Liver (tissue), 3 donors: Measurements from ENCODE around the gene TARS1.

Experiments
- EGR1 ChIP-seq, 2 donors: IDR thresholded peaks; 2 replicates each; pipeline ENCODE4 v1.6.1; 2016 to 2018; ENCODE audit warnings: antibody characterized with exemption in 2 of 2, low read depth in 2 of 2
- FOXA1 ChIP-seq: IDR thresholded peaks from 2 replicates; pipeline ENCODE4 v1.6.1; 2016; ENCODE audit warnings: antibody characterized with exemption
- GABPA ChIP-seq, 2 donors: IDR thresholded peaks in 1 of 2; conservative IDR thresholded peaks in 1 of 2; 2 replicates each; pipeline ENCODE4 v1.6.1; 2016; ENCODE audit warnings: antibody characterized with exemption in 2 of 2, mild to moderate bottlenecking in 1 of 2, moderate library complexity in 1 of 2
- HNF4G ChIP-seq: IDR thresholded peaks from 2 replicates; pipeline ENCODE4 v1.6.1; 2016; ENCODE audit warnings: antibody characterized with exemption
- JUND ChIP-seq, 2 donors: IDR thresholded peaks; 2 replicates each; pipeline ENCODE4 v1.6.1; 2016; ENCODE audit warnings: antibody characterized with exemption in 2 of 2
- MAX ChIP-seq: IDR thresholded peaks from 2 replicates; pipeline ENCODE4 v1.6.1; 2016; ENCODE audit warnings: antibody characterized with exemption
- NR2F2 ChIP-seq: IDR thresholded peaks from 2 replicates; pipeline ENCODE4 v1.6.1; 2016; ENCODE audit warnings: antibody characterized with exemption
- RAD21 ChIP-seq, 2 donors: IDR thresholded peaks; 2 replicates each; pipeline ENCODE4 v1.6.1; 2016; ENCODE audit warnings: antibody characterized with exemption in 2 of 2, mild to moderate bottlenecking in 2 of 2
- SP1 ChIP-seq: IDR thresholded peaks from 2 replicates; pipeline ENCODE4 v1.6.1; 2018; ENCODE audit warnings: antibody characterized with exemption, mild to moderate bottlenecking
- TAF1 ChIP-seq: conservative IDR thresholded peaks from 2 replicates; pipeline ENCODE4 v1.6.1; 2016; ENCODE audit warnings: antibody characterized with exemption, mild to moderate bottlenecking
- YY1 ChIP-seq: IDR thresholded peaks from 2 replicates; pipeline ENCODE4 v1.6.1; 2016; ENCODE audit warnings: antibody characterized with exemption, mild to moderate bottlenecking
- TF ChIP-seq, protein P1 (sequence below): fragments of 150-350 bp; IDR thresholded peaks from 2 replicates; pipeline ENCODE4 v1.5.1; 2017; ENCODE audit warnings: improper control_type of control experiment, low read depth, low read length; ENCODE audit not compliant: missing input control
- TF ChIP-seq, protein P2 (sequence below): IDR thresholded peaks from 2 replicates; pipeline ENCODE4 v1.6.1; 2016; ENCODE audit warnings: antibody characterized with exemption
- TF ChIP-seq, protein P3 (sequence below): IDR thresholded peaks from 2 replicates; pipeline ENCODE4 v1.6.1; 2016; ENCODE audit warnings: antibody characterized with exemption, mild to moderate bottlenecking
- donor health status: healthy.
- donor health status: healthy.

- TF ChIP-seq, protein P1, sequence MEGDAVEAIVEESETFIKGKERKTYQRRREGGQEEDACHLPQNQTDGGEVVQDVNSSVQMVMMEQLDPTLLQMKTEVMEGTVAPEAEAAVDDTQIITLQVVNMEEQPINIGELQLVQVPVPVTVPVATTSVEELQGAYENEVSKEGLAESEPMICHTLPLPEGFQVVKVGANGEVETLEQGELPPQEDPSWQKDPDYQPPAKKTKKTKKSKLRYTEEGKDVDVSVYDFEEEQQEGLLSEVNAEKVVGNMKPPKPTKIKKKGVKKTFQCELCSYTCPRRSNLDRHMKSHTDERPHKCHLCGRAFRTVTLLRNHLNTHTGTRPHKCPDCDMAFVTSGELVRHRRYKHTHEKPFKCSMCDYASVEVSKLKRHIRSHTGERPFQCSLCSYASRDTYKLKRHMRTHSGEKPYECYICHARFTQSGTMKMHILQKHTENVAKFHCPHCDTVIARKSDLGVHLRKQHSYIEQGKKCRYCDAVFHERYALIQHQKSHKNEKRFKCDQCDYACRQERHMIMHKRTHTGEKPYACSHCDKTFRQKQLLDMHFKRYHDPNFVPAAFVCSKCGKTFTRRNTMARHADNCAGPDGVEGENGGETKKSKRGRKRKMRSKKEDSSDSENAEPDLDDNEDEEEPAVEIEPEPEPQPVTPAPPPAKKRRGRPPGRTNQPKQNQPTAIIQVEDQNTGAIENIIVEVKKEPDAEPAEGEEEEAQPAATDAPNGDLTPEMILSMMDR: no peak
- TF ChIP-seq MAX: no peak
- no peak for TF ChIP-seq RAD21 (IDR thresholded peaks at IDR 0.05)
- TF ChIP-seq, protein P2, sequence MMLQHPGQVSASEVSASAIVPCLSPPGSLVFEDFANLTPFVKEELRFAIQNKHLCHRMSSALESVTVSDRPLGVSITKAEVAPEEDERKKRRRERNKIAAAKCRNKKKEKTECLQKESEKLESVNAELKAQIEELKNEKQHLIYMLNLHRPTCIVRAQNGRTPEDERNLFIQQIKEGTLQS: no peak
- no peak for TF ChIP-seq JUND (IDR thresholded peaks at IDR 0.05)
- TF ChIP-seq FOXA1: no peak
- TF ChIP-seq TAF1: no peak
- TF ChIP-seq YY1: no peak
- TF ChIP-seq, protein P3, sequence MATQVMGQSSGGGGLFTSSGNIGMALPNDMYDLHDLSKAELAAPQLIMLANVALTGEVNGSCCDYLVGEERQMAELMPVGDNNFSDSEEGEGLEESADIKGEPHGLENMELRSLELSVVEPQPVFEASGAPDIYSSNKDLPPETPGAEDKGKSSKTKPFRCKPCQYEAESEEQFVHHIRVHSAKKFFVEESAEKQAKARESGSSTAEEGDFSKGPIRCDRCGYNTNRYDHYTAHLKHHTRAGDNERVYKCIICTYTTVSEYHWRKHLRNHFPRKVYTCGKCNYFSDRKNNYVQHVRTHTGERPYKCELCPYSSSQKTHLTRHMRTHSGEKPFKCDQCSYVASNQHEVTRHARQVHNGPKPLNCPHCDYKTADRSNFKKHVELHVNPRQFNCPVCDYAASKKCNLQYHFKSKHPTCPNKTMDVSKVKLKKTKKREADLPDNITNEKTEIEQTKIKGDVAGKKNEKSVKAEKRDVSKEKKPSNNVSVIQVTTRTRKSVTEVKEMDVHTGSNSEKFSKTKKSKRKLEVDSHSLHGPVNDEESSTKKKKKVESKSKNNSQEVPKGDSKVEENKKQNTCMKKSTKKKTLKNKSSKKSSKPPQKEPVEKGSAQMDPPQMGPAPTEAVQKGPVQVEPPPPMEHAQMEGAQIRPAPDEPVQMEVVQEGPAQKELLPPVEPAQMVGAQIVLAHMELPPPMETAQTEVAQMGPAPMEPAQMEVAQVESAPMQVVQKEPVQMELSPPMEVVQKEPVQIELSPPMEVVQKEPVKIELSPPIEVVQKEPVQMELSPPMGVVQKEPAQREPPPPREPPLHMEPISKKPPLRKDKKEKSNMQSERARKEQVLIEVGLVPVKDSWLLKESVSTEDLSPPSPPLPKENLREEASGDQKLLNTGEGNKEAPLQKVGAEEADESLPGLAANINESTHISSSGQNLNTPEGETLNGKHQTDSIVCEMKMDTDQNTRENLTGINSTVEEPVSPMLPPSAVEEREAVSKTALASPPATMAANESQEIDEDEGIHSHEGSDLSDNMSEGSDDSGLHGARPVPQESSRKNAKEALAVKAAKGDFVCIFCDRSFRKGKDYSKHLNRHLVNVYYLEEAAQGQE: no peak
- no peak for TF ChIP-seq EGR1 (IDR thresholded peaks at IDR 0.05; ENCODE audit: low read depth in 2 of 2)
- no peak for TF ChIP-seq SP1
- TF ChIP-seq GABPA (IDR thresholded peaks at IDR 0.05 in 1 of 2, conservative IDR thresholded peaks at IDR 0.05 in 1 of 2): no peak
- no peak for TF ChIP-seq HNF4G
- no peak for TF ChIP-seq NR2F2
These were observed 21.7 kb downstream of the TARS1 start for GRCh38 chr5:33462456-33462855.
